H9 (cell line): ENCODE measurements around the gene PTN. TPM values are rescaled to one million over a fixed set of nuclear protein-coding genes. Genes with fewer than 3 reads are reported as not detected.

ENCODE experiments used
- DNase-seq: peaks from one replicate; pipeline ENCODE4 v3.0.0-alpha.2; 2017
- H2AFZ ChIP-seq: one replicate; pipeline ENCODE4 v1.6.1; 2013; ENCODE audit warnings: mild to moderate bottlenecking, low read length, control low read depth, moderate library complexity
- H2AK5ac ChIP-seq: 2 replicates; pipeline ENCODE4 v1.6.1; 2013; ENCODE audit warnings: low read length, control low read depth, mixed read lengths; ENCODE audit not compliant: insufficient read length
- H2BK120ac ChIP-seq: one replicate; pipeline ENCODE4 v1.6.1; 2013; ENCODE audit warnings: low read depth, mild to moderate bottlenecking, low read length, control low read depth, inconsistent platforms; ENCODE audit not compliant: poor library complexity, severe bottlenecking
- H2BK12ac ChIP-seq: 2 replicates; pipeline ENCODE4 v1.6.1; 2013; ENCODE audit warnings: low read length, control low read depth, mixed read lengths, low read depth; ENCODE audit not compliant: insufficient read length
- H2BK15ac ChIP-seq: 2 replicates; pipeline ENCODE4 v1.6.1; 2013; ENCODE audit warnings: low read depth, low read length, control low read depth
- H2BK20ac ChIP-seq: one replicate; pipeline ENCODE4 v1.6.1; 2013; ENCODE audit warnings: low read depth, mild to moderate bottlenecking, low read length, control low read depth, inconsistent platforms; ENCODE audit not compliant: poor library complexity, severe bottlenecking
- H2BK5ac ChIP-seq: 2 replicates; pipeline ENCODE4 v1.6.1; 2013; ENCODE audit warnings: low read length, control low read depth, mixed read lengths; ENCODE audit not compliant: insufficient read length
- H3K14ac ChIP-seq: 2 replicates; pipeline ENCODE4 v1.6.1; 2013; ENCODE audit warnings: low read length, control low read depth; ENCODE audit not compliant: insufficient read depth
- H3K18ac ChIP-seq: 2 replicates; pipeline ENCODE4 v1.6.1; 2013; ENCODE audit warnings: low read depth, mild to moderate bottlenecking, mixed read lengths, low read length, control low read depth; ENCODE audit not compliant: insufficient read length
- H3K23ac ChIP-seq: 2 replicates; pipeline ENCODE4 v1.6.1; 2013; ENCODE audit warnings: low read length, control low read depth, mixed read lengths, low read depth; ENCODE audit not compliant: insufficient read length
- H3K23me2 ChIP-seq: 2 replicates; pipeline ENCODE4 v1.6.1; 2013; ENCODE audit warnings: low read depth, mild to moderate bottlenecking, mixed read lengths, low read length, control low read depth; ENCODE audit not compliant: insufficient read length, poor library complexity, severe bottlenecking
- H3K27ac ChIP-seq: 2 replicates; pipeline ENCODE4 v1.5.1; 2013; ENCODE audit warnings: low read length, control low read depth, mixed read lengths, low read depth; ENCODE audit not compliant: insufficient read length
- H3K27me3 ChIP-seq: 2 replicates; pipeline ENCODE4 v1.6.1; 2013; ENCODE audit warnings: low read length, control low read depth, inconsistent platforms; ENCODE audit not compliant: insufficient read depth
- H3K4ac ChIP-seq: 2 replicates; pipeline ENCODE4 v1.6.1; 2013; ENCODE audit warnings: low read depth, mild to moderate bottlenecking, control low read depth, inconsistent platforms, low read length, moderate library complexity
- H3K4me1 ChIP-seq: 2 replicates; pipeline ENCODE4 v1.6.1; 2013; ENCODE audit warnings: low read length, control low read depth, inconsistent platforms; ENCODE audit not compliant: insufficient read depth
- H3K4me2 ChIP-seq: 2 replicates; pipeline ENCODE4 v1.6.1; 2013; ENCODE audit warnings: low read length, control low read depth, mixed read lengths; ENCODE audit not compliant: insufficient read length, insufficient read depth
- H3K56ac ChIP-seq: 2 replicates; pipeline ENCODE4 v1.6.1; 2013; ENCODE audit warnings: low read depth, mild to moderate bottlenecking, mixed read lengths, low read length, control low read depth; ENCODE audit not compliant: insufficient read length
- H3K79me1 ChIP-seq: 2 replicates; pipeline ENCODE4 v1.6.1; 2013; ENCODE audit warnings: low read depth, mild to moderate bottlenecking, moderate library complexity, low read length, control low read depth, inconsistent platforms; ENCODE audit not compliant: insufficient read depth, poor library complexity, severe bottlenecking
- H3K79me2 ChIP-seq: 2 replicates; pipeline ENCODE4 v1.6.1; 2013; ENCODE audit warnings: low read length, control low read depth, inconsistent platforms; ENCODE audit not compliant: insufficient read depth
- H3K9ac ChIP-seq: 2 replicates; pipeline ENCODE4 v1.6.1; 2013; ENCODE audit warnings: low read length, control low read depth, mixed read lengths; ENCODE audit not compliant: insufficient read length; ENCODE audit errors: extremely low read depth
- H3K9me3 ChIP-seq: one replicate; pipeline ENCODE4 v1.6.1; 2013; ENCODE audit warnings: low read depth, low read length, inconsistent platforms; ENCODE audit not compliant: control insufficient read depth
- H3T11ph ChIP-seq: one replicate; pipeline ENCODE4 v1.6.1; 2013; ENCODE audit warnings: mild to moderate bottlenecking, low read length, control low read depth, inconsistent platforms
- H4K20me1 ChIP-seq: one replicate; pipeline ENCODE4 v1.6.1; 2013; ENCODE audit not compliant: control insufficient read depth, insufficient read length, insufficient read depth
- H4K5ac ChIP-seq: 2 replicates; pipeline ENCODE4 v1.6.1; 2013; ENCODE audit warnings: low read depth, mild to moderate bottlenecking, mixed read lengths, low read length, control low read depth; ENCODE audit not compliant: insufficient read length
- H4K8ac ChIP-seq: replicated peaks from 2 replicates; pipeline ENCODE4 v1.6.1; 2013; ENCODE audit warnings: low read length, control low read depth, mixed read lengths, low read depth; ENCODE audit not compliant: insufficient read length
- H4K91ac ChIP-seq: 2 replicates; pipeline ENCODE4 v1.6.1; 2013; ENCODE audit warnings: low read depth, mild to moderate bottlenecking, moderate library complexity, mixed read lengths, low read length, control low read depth; ENCODE audit not compliant: insufficient read length
- H3K27ac Mint-ChIP-seq, 3 experiments: 2 replicates in 2 of 3; 3 replicates in 1 of 3; pipeline ENCODE4 v1.8.0; 2020 to 2021; ENCODE audit warnings: mixed read lengths in 3 of 3, mild to moderate bottlenecking in 1 of 3, moderate library complexity in 1 of 3
- H3K27me3 Mint-ChIP-seq: 2 replicates; pipeline ENCODE4 v1.8.0; 2021; ENCODE audit warnings: low read depth, mild to moderate bottlenecking, moderate library complexity, mixed read lengths
- H3K36me3 Mint-ChIP-seq, 3 experiments: 2 replicates in 2 of 3; 3 replicates in 1 of 3; pipeline ENCODE4 v1.8.0; 2020 to 2021; ENCODE audit warnings: low read depth in 3 of 3, mixed read lengths in 3 of 3; ENCODE audit not compliant: insufficient read depth in 1 of 3
- H3K4me1 Mint-ChIP-seq, 2 experiments: 2 replicates each; pipeline ENCODE4 v1.8.0; 2020; ENCODE audit warnings: mixed read lengths in 2 of 2
- H3K4me3 Mint-ChIP-seq, 2 experiments: 2 replicates in 1 of 2; 3 replicates in 1 of 2; pipeline ENCODE4 v1.8.0; 2020 to 2021; ENCODE audit warnings: mild to moderate bottlenecking in 2 of 2, mixed read lengths in 2 of 2, moderate library complexity in 1 of 2
- H3K9me3 Mint-ChIP-seq, 2 experiments: 2 replicates in 1 of 2; 3 replicates in 1 of 2; pipeline ENCODE4 v1.8.0; 2020; ENCODE audit warnings: mild to moderate bottlenecking in 2 of 2, mixed read lengths in 2 of 2, moderate library complexity in 1 of 2
- CTCF ChIP-seq: fragments of 200-600 bp; sonication (generic); conservative IDR thresholded peaks from 3 replicates; pipeline ENCODE4 v1.8.0; 2021; ENCODE audit warnings: antibody characterized with exemption, mild to moderate bottlenecking
- WGBS: extraction: QIAGEN DNeasy Blood & Tissue Kit; methylation state at CpG from one replicate; pipeline ENCODE4 v1.1.7; 2013; ENCODE audit warnings: missing lambda C conversion rate, low lambda C conversion rate, mixed read lengths; ENCODE audit not compliant: insufficient read length; ENCODE audit errors: extremely low coverage; 5-methylcytosine and 5-hydroxymethylcytosine counted together
- total RNA-seq: library from RNA; stranded (reverse); gene quantifications from 2 replicates; pipeline ENCODE4 v1.2.1, GENCODE V29; 2021

PTN gene
- total RNA-seq, 1 experiment from 2014 or later = 16.5 TPM

- Histone ChIP-seq H3K27ac (no peak overlapping the region), H2AK5ac (no peak overlapping the region), H3K9ac (no peak overlapping the region), H3K14ac (no peak overlapping the region), H3K4me2 (no peak overlapping the region), H2AFZ (no peak overlapping the region), H3K4me1 (peaks cover 4% of the 10 kb centered on the region; the same call in 1 of the 2 replicates), H2BK5ac (no peak overlapping the region), H3K23ac (no peak overlapping the region), H3K79me1 (no peaks in the 10 kb centered on the region), H4K8ac (no peak overlapping the region), H3K9me3 (no peaks in the 10 kb centered on the region), H3K23me2 (no peaks in the 10 kb centered on the region), H3K18ac (no peak overlapping the region), H3K4ac (no peak overlapping the region), H4K91ac (no peak overlapping the region), H3T11ph (no peak overlapping the region), H4K5ac (no peak overlapping the region), H2BK120ac (no peak overlapping the region), H3K56ac (no peak overlapping the region), H3K27me3 (no peaks in the 10 kb centered on the region), H4K20me1 (no peaks in the 10 kb centered on the region), H2BK20ac (no peak overlapping the region), H2BK15ac (no peak overlapping the region), H2BK12ac (no peak overlapping the region), H3K79me2 (no peaks in the 10 kb centered on the region)
- Mint-ChIP-seq H3K36me3 (peaks cover 6 to 14% (median 8%) of the 10 kb centered on the region in 3 experiments; a peak in 6 of 7 replicates), H3K27me3 (no peaks in the 10 kb centered on the region), H3K27ac (0 out of 7 replicates have a peak overlapping the region, but pooled peaks of 1 of the 3 experiments have one; percentile 51), H3K4me1 (peaks cover 29 to 34% of the 10 kb centered on the region in 2 experiments), H3K9me3 (peaks cover 5 to 9% of the 10 kb centered on the region in 2 experiments; a peak in 4 of 5 replicates), H3K4me3 (no peak overlapping the region)
- WGBS = no CpG with 5 or more reads among the region's 2 CpGs
- DNase-seq = no peak
- no peak for TF ChIP-seq CTCF
Measured at GRCh38 chr7:137258552-137258951, 85.0 kb downstream of the PTN start.
